Measurements from ENCODE around the gene TSPAN8. TPM values are rescaled to one million over a fixed set of nuclear protein-coding genes. Genes with fewer than 3 reads are reported as not detected.
"Not testable (repeated sequence)": the region's sequence is repeated elsewhere in the genome, so short reads cannot be mapped to it uniquely, and the experiment has no call there.

The TSPAN8 gene
- total RNA-seq, 1 experiment from 2014 or later, result 0.37 TPM

DNA sequence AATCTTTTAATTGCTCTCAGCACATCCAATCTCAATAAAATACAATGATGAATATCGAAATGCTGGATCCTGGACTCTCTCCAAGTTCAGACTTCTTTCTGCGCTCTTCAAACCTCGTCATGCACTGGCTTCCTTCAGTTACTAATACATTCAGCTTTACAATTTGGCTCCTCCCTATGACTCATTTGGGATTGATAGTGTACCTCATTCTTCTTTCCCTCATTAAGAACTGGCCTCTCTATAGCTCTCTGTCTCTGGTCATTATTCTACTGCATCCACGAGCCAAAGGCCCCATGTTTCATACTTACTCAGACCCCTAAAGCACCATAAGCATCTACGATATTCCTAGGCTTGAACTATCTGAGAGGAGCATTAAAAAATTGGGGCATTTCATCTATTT, 4.9 kb downstream of the TSPAN8 start (continued):
- TF ChIP-seq NFE2L1 (CRISPR knock-in tag; IDR thresholded peaks at IDR 0.05), result no peak
- no peak for TF ChIP-seq ZNF317 (CRISPR knock-in tag; IDR thresholded peaks at IDR 0.05; ENCODE audit: borderline replicate concordance, low read depth)

DNA sequence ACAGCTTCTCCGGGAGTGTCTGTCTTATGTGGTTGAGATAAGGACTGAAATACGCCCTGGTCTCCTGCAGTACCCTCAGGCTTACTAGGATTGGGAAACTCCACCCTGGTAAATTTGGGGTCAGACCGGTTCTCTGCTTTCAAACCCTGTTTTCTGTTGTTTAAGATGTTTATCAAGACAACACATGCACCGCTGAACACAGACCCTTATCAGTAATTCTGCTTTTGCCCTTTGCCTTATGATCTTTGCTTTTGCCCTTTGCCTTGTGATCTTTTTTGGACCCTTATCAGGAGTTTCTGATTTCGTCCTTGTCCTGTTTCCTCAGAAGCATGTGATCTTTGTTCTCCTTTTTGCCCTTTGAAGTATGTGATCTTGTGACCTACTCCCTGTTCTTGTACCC, 7.8 kb downstream of the TSPAN8 start:
- ATAC-seq; H3K4me1 Mint-ChIP-seq; H3K4me3 Mint-ChIP-seq; CTCF ChIA-PET; DNase-seq (ENCODE audit: low spot score); POLR2A ChIA-PET; H3K27ac Mint-ChIP-seq; H3K27me3 Mint-ChIP-seq (ENCODE audit: low read depth): not testable (repeated sequence)
- H3K36me3 Mint-ChIP-seq, result peaks cover 12% of the 10 kb centered on the region
- peaks cover 16% of the 10 kb centered on the region for H3K9me3 Mint-ChIP-seq

DNA sequence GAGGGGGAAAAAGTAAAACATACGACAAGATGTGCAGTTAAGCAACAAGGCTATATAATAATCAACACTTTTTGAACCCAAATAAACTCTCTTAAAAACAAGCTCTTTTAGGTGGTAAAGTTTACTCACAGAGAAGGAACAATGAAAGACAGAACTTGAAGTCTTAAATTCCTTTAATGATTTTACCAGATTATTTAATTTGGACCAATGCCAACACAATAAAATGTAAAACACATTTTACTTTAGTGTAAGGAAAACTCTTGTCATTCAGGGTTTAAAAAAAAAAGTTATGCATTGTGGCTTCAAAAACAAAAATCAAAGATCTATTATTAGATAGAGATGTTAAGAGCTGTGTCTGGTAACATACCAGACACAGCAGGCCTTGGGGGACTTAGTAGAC, 13.1 kb downstream of the TSPAN8 start:
- TF ChIP-seq GABPB1 (CRISPR knock-in tag; IDR thresholded peaks at IDR 0.05) (no peak), CREM (CRISPR knock-in tag; IDR thresholded peaks at IDR 0.05) (no peak), ETV6 (CRISPR knock-in tag; IDR thresholded peaks at IDR 0.05) (no peak), ZBTB21 (CRISPR knock-in tag; IDR thresholded peaks at IDR 0.05; ENCODE audit: borderline replicate concordance) (no peak), KAT7 (CRISPR knock-in tag; IDR thresholded peaks at IDR 0.05; ENCODE audit: borderline replicate concordance) (no peak), ZNF317 (CRISPR knock-in tag; IDR thresholded peaks at IDR 0.05; ENCODE audit: borderline replicate concordance, low read depth) (no peak)
- TF ChIP-seq, protein P1, sequence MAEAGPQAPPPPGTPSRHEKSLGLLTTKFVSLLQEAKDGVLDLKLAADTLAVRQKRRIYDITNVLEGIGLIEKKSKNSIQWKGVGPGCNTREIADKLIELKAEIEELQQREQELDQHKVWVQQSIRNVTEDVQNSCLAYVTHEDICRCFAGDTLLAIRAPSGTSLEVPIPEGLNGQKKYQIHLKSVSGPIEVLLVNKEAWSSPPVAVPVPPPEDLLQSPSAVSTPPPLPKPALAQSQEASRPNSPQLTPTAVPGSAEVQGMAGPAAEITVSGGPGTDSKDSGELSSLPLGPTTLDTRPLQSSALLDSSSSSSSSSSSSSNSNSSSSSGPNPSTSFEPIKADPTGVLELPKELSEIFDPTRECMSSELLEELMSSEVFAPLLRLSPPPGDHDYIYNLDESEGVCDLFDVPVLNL (CRISPR knock-in tag; IDR thresholded peaks at IDR 0.05; ENCODE audit: borderline replicate concordance, low read depth), result no peak
- TF ChIP-seq, protein P2, sequence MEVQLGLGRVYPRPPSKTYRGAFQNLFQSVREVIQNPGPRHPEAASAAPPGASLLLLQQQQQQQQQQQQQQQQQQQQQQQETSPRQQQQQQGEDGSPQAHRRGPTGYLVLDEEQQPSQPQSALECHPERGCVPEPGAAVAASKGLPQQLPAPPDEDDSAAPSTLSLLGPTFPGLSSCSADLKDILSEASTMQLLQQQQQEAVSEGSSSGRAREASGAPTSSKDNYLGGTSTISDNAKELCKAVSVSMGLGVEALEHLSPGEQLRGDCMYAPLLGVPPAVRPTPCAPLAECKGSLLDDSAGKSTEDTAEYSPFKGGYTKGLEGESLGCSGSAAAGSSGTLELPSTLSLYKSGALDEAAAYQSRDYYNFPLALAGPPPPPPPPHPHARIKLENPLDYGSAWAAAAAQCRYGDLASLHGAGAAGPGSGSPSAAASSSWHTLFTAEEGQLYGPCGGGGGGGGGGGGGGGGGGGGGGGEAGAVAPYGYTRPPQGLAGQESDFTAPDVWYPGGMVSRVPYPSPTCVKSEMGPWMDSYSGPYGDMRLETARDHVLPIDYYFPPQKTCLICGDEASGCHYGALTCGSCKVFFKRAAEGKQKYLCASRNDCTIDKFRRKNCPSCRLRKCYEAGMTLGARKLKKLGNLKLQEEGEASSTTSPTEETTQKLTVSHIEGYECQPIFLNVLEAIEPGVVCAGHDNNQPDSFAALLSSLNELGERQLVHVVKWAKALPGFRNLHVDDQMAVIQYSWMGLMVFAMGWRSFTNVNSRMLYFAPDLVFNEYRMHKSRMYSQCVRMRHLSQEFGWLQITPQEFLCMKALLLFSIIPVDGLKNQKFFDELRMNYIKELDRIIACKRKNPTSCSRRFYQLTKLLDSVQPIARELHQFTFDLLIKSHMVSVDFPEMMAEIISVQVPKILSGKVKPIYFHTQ (CRISPR knock-in tag; IDR thresholded peaks at IDR 0.05), result no peak
- TF ChIP-seq, protein P3, sequence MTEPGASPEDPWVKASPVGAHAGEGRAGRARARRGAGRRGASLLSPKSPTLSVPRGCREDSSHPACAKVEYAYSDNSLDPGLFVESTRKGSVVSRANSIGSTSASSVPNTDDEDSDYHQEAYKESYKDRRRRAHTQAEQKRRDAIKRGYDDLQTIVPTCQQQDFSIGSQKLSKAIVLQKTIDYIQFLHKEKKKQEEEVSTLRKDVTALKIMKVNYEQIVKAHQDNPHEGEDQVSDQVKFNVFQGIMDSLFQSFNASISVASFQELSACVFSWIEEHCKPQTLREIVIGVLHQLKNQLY (CRISPR knock-in tag; IDR thresholded peaks at IDR 0.05), result no peak
- TF ChIP-seq, protein P4, sequence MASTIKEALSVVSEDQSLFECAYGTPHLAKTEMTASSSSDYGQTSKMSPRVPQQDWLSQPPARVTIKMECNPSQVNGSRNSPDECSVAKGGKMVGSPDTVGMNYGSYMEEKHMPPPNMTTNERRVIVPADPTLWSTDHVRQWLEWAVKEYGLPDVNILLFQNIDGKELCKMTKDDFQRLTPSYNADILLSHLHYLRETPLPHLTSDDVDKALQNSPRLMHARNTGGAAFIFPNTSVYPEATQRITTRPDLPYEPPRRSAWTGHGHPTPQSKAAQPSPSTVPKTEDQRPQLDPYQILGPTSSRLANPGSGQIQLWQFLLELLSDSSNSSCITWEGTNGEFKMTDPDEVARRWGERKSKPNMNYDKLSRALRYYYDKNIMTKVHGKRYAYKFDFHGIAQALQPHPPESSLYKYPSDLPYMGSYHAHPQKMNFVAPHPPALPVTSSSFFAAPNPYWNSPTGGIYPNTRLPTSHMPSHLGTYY (CRISPR knock-in tag; IDR thresholded peaks at IDR 0.05), result no peak
- TF ChIP-seq, protein P5, sequence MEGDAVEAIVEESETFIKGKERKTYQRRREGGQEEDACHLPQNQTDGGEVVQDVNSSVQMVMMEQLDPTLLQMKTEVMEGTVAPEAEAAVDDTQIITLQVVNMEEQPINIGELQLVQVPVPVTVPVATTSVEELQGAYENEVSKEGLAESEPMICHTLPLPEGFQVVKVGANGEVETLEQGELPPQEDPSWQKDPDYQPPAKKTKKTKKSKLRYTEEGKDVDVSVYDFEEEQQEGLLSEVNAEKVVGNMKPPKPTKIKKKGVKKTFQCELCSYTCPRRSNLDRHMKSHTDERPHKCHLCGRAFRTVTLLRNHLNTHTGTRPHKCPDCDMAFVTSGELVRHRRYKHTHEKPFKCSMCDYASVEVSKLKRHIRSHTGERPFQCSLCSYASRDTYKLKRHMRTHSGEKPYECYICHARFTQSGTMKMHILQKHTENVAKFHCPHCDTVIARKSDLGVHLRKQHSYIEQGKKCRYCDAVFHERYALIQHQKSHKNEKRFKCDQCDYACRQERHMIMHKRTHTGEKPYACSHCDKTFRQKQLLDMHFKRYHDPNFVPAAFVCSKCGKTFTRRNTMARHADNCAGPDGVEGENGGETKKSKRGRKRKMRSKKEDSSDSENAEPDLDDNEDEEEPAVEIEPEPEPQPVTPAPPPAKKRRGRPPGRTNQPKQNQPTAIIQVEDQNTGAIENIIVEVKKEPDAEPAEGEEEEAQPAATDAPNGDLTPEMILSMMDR (IDR thresholded peaks at IDR 0.05), result no peak
- DNase-seq (ENCODE audit: low spot score) (no peak), ATAC-seq (no peak)
- Mint-ChIP-seq H3K27me3 (ENCODE audit: low read depth) (no peaks in the 10 kb centered on the region; the same call in 1 of the 2 replicates), H3K4me1 (peaks cover 13% of the 10 kb centered on the region), H3K9me3 (peaks cover 3% of the 10 kb centered on the region; the same call in 1 of the 2 replicates), H3K27ac (no peak overlapping the region), H3K36me3 (peaks cover 3% of the 10 kb centered on the region; the same call in 1 of the 2 replicates), H3K4me3 (no peak overlapping the region)
- POLR2A ChIA-PET, result no interaction called here
- CTCF ChIA-PET, result interaction anchor here (0.6 kb wide), 1 partner anchor 260 kb away, joined by 3 read pairs; no protein-coding TSS in a partner anchor

DNA sequence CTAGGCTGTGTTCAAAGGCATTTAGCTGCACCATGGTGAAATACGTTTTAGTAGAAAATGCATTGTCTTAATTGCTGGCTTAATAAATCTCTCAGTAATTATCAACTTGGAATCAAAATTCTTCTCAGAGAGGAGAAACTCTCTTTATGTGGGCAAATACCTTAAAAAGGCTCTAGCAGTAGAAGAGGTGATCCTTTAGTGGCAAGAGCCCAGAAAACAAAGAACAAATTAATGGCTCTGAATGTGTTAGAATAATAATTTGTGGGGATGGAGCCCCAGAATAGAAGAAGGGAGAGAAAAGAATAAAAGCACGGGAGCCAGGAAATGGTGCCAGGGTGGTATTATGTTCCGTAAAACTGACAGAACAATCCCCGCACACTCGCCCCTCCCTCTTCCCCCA, 14.8 kb downstream of the TSPAN8 start:
- Mint-ChIP-seq H3K9me3 (no peaks in the 10 kb centered on the region), H3K36me3 (no peaks in the 10 kb centered on the region), H3K4me3 (no peak overlapping the region), H3K4me1 (peaks cover 24% of the 10 kb centered on the region), H3K27me3 (ENCODE audit: low read depth) (no peaks in the 10 kb centered on the region; the same call in 1 of the 2 replicates), H3K27ac (no peak overlapping the region)
- DNase-seq (ENCODE audit: low spot score), result no peak
- POLR2A ChIA-PET, result no interaction called here
- ATAC-seq, result no peak
- CTCF ChIA-PET, result no interaction called here
- TF ChIP-seq GABPB1 (CRISPR knock-in tag; IDR thresholded peaks at IDR 0.05) (no peak), PRRX2 (CRISPR knock-in tag; IDR thresholded peaks at IDR 0.05) (no peak), NR2C2 (CRISPR knock-in tag; IDR thresholded peaks at IDR 0.05) (no peak)
- TF ChIP-seq, protein P4 (CRISPR knock-in tag; IDR thresholded peaks at IDR 0.05), result no peak

All from WTC11 (cell line).